NCI-H128 (cell line): ENCODE data around the gene ZBTB39.
"Not testable (repeated sequence)": the region's sequence is repeated elsewhere in the genome, so short reads cannot be mapped to it uniquely, and the experiment has no call there.

ENCODE experiments used
- DNase-seq: peaks from one replicate; lab custom pipeline; 2025; ENCODE audit not compliant: unreplicated experiment; lab: John Stamatoyannopoulos, UW

The ZBTB39 gene

GRCh38 chr12:57031789-57032188 is 25.4 kb upstream of the ZBTB39 start:
- no peak for DNase-seq

GRCh38 chr12:57031138-57031725 is 24.9 kb upstream of the ZBTB39 start:
- peak; percentile 60 for DNase-seq

DNA sequence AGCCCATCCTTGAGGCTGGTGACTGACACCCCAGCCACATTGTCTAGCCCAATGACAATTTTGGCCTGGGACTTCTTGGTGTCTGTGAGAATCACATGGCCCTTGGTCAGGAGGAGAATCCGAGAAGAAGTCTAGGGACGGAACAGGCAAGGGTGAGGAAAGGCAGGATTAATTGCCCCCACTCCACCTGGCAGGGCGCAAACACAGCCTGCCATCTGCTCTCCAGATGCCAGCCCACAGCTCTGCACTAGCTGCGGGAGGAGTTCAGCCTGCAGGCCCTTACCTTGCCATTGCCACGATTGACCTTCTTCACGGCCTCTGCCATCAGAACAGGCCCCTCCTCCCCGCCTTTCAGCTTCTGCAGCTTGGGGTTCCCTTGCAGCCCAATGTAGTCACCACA is 23.1 kb upstream of the ZBTB39 start:
- DNase-seq, result no peak

- no peak for DNase-seq
Observed at GRCh38 chr12:57027805-57028153, 21.4 kb upstream of the ZBTB39 start.

DNA sequence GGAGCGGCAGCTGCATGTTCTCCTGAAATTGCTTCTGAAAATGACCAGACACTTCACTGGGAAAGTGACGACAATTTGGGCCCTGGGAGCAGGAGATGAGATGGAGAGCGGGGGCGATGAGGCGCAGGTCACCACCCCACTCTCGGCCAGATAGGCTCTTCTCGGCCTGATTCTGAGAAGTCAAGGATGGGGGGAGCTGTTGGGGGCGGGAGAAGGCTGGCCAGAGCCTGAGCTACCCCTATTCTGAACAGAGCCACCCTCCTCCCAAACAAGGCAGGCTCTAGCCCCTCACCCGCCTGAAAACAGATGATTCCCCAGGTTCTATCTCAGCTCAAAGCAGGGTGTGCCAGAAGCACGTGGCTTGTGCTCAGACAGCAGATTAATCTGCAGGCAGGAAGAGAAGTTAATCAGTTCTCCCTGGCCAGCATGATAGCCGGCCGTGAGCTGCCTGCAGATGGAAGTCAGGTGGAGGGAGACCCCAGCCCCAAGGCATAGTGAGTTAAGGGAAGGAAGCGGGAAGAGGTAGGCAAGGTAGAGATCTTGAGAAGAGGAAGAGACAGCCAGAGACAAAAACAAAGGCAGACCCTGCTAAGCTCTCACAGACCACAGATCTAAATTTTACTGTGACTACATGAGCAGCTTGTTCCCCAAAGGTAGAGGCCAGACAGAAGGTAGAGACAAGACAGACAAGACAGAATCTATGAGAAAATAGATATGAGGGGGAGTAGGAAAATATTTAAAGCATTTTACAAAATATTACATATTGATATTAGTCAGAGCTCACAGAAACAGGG is 20.9 kb upstream of the ZBTB39 start:
- no peak for DNase-seq

GRCh38 chr12:57025196-57025595 is 18.9 kb upstream of the ZBTB39 start:
- no peak for DNase-seq

GRCh38 chr12:57022324-57022723 is 16.0 kb upstream of the ZBTB39 start:
- not testable (repeated sequence) for DNase-seq

- no peak for DNase-seq
Observed at GRCh38 chr12:57019983-57020719, 13.8 kb upstream of the ZBTB39 start.

- DNase-seq, result no peak
Observed at GRCh38 chr12:57018906-57019305, 12.6 kb upstream of the ZBTB39 start.

- DNase-seq, result not testable (repeated sequence)
Observed at GRCh38 chr12:57018353-57018752, 12.0 kb upstream of the ZBTB39 start.

DNA sequence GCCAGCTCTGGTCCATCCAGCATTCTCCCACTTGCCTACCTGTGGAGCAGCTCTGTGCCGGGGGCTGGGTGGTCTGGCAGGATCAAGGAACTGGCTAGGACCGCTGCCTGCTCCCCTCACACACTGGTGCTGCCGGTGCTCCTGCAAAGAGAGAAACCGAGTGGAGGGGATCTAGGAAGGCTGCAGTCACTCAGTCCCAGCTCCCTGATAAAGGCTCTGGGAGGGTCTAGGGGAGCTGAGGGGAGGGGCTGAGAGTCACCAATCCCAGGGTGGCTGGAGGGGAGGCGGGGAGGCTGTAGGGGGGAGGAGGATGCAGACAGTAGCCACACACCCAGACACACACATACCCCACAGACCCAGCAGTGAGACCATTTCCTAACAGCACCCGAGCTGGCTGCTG is 10.0 kb upstream of the ZBTB39 start, which contains the start of gene TAC3:
Gene TAC3 (minus strand): TSS at position 182 of the 400 bp plus-strand sequence. CDS start 732 bp downstream, outside the sequence.
- no peak for DNase-seq

DNA sequence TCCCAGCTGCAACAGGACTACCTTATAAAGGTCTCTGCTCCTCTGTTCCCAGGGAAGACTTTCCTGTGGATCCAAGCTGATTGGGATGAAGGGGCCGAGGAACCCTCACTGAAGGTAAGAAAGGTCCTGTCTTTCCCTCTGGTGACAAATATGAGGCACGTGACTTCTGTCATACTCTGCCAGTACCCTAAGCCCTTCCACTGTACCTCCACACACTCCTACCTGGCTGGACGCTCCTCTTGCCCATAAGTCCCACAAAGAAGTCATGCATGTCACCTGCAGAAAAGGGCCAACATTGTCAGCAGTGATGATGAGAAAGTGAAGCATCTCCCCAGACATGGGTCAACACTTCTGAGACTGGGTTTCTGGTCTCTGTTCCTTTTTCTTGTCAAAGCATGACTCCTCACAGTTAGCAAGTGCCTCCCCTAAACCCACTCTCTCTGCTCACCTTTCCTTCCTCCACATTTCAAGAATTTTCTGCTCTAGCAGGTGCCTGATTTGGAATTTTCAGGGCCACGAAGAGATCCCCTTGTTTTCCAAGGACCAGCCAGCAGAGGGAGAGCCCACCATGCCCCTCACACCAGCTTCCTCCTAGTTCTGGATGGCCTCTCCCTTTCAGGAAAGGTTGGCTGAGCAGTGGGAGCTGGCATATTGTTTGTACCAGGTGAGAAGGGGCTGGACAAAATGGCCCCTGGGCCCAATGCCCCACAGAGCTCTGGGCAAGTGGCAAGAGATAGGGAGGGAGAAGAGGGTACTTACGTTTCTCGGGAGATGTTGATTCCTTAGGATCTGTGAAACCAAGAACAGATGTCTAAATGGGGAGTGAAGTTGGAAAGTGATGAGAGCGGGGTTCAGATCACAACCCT is 6.5 kb upstream of the ZBTB39 start:
- DNase-seq, result no peak

DNA sequence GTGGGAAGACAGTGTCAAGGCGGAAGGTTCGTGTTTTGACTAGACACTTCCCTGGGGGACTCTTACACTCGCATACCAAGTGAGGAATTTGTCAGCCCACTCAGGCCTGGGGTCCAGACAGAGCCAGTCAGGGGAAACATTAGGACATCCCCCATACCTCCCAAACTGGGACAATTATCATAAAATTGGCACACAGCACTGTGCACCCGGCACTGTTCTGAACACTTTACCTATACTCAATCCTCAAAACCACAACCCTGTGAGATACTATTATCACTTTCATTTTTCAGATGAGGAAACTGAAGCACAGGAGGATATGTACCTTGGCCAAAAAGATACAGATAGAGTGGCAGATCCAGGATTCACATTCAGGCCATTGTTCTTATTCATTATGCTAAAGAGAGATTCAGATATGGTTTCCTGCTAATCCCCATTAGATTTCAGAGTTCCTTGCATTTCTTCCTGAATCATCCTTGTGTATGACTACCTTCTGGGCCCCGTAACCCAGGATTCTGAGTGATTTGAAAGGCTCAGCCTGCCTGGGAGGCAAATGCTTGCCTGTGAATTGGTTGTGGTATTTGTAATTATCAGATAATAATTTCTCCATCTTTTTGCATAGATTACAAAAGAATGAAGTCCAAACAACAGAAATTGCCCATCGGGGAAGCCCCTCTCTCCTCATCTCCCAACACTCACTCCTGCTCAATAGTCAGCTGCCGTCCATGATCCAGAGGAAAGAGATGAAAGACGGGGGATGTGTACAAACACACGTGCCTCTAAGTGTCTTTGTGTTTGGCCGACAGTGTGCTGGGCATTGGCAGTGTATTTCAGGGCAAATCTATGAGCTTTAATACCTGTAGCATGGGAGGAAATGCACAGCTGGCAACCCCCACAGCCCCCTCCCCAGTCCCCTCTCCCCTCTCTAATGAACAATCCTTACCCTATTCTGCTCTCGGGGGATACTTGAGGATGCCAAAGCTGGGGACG is 5.4 kb upstream of the ZBTB39 start:
- DNase-seq, result no peak

- DNase-seq, result no peak
Observed at GRCh38 chr12:57010627-57011247, 4.4 kb upstream of the ZBTB39 start.

GRCh38 chr12:57009949-57010626 is 3.7 kb upstream of the ZBTB39 start:
- no peak for DNase-seq

DNA sequence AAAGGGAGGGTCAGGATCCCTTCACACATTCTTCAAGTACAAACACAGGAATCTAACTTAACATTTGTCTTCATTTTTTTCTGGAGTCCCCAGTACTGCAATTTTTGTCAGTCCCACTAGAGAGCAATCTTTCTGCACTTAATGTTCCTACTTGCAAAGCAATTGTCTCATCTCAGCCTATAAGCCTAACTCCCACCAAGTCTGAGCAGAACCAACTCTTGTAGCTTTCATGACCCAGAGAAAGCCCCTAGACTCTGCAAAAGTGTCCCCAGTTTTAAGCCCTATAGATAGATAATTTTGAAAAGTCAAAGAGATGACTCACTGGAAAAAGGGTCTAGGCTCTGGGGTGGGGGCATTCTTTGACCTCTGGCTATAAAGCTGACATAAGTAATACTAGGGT is 1.8 kb upstream of the ZBTB39 start:
- DNase-seq, result no peak

- DNase-seq, result no peak
Observed at GRCh38 chr12:57006809-57007475, 596 bp upstream of the ZBTB39 start.

DNA sequence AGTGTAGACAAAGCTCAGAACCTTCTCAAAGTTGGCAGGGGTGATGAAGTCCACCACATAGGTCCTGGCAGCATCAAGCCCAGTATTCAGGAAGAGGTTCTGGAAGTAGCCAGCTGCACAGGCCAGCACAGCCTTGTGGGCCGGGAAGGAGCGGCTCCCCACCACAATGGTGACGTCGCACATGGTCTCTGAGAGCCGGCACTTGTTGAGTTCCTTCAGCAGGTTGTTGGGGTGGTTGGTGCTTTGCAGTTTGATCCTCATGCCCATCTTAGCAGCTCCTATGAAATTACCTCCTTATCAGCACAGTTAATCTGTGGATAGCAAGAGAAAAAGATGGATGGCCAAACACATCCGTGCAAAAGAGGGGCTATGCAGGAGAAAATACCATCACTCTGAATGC is 1.7 kb downstream of the ZBTB39 start:
- DNase-seq, result no peak
